GM19023 (cell line): ENCODE measurements around the gene AGAP1.
"Not testable (repeated sequence)": the region's sequence is repeated elsewhere in the genome, so short reads cannot be mapped to it uniquely, and the experiment has no call there.

ENCODE experiments used
- ATAC-seq: cut with Tn5 transposase; IDR thresholded peaks from one replicate; pipeline ENCODE4 v1.9.1; 2021; ENCODE audit warnings: mild to moderate bottlenecking, moderate library complexity; ENCODE audit not compliant: unreplicated experiment

AGAP1 gene

DNA sequence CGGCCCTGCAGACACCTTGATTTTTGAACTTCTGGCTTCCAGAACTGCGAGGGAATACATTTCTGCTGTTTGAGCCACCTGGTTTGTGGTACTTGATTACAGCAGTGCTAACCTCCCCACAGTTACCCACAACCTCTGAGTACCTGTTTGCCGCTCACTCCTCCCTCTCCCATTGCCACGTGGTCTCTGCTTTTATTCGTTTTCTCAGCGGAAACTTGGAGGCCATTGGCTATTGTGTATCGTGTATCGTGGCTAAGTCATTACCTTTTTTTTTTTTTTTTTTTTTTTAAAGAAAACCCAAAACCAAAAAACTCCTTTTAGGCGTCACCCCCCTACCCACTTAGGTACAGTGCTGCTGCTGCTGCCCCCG lies 90.8 kb downstream of the AGAP1 start:
- ATAC-seq, result no peak

DNA sequence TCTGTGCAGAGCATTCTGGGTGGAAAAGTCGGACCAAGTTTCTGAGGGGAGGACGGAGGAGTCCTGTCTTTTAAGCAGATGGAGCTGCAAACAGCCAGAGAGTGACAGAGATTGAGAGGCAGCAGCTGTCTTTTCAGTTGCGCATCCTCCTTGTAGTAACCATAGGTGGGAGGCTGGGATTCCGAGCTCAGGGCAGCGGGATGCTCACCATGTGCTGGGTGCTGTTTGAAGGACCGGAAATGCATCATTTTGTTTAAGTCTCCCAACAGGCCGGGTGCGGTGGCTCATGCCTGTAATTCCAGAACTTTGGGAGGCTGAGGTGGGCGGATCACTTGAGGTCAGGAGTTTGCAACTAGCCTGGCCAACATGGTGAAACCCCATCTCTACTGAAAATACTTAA lies 93.4 kb downstream of the AGAP1 start:
- ATAC-seq, result no peak

DNA sequence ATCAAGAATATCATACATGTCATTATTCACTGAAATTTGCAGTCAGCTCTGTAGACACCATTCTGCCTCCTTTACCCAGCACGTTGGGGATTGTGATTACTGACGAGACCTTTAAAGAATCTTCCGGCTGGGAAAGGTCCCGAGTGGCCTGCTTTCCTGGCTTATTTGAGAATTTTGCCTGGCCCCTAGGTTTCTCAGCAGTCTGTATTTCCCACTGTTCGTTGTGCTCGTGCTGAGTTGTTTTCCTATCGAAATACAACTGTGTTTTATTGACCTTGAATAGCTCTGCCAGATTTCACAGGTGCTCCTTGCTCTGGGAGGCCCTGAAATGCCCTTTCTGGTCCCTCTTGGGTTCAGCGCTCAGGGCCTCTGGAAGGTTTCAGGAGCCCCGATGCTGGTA lies 94.9 kb downstream of the AGAP1 start:
- ATAC-seq, result no peak

DNA sequence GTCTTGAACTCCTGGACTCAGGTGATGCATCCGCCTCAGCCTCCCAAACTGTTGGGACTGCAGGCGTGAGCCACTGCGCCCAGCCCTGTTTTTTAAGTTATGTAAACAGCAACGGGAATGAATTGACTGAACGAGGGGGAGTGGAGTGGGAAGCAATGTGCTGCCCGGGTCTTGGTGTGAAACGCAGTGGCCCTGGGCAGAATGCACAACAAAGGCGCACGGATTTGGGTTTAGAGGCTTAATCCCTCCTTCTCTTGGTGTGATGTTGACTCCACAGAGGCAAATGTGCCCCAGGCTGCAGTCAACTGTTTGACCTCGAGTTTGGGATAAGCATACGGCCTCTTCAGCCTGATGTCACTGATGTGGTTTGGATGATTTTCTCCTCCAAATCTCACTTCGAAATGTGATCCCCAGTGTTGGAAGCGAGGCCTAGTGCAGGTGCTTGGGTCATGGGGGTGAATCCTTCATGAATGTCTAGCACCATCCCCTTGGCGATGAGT lies 97.4 kb downstream of the AGAP1 start:
- no peak for ATAC-seq

DNA sequence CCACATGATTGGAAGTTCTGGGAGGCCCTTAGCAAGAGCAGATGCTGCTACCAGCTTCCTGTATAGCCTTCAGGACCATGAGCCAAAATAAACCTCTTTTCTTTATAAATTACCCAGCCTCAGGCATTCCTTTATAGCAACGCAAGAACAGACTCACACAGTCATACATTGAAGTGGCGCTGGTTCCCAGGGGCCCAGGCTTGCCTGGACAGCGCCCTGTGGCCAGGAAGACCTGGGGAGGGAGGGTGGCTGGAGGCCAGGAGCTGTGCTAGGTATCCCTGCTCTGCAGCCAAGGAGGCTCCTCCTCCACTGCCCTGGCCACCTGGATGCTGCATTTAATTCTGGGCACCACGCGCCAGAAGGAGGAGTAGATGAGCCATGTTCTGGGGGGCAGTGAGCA lies 98.1 kb downstream of the AGAP1 start:
- no peak for ATAC-seq

DNA sequence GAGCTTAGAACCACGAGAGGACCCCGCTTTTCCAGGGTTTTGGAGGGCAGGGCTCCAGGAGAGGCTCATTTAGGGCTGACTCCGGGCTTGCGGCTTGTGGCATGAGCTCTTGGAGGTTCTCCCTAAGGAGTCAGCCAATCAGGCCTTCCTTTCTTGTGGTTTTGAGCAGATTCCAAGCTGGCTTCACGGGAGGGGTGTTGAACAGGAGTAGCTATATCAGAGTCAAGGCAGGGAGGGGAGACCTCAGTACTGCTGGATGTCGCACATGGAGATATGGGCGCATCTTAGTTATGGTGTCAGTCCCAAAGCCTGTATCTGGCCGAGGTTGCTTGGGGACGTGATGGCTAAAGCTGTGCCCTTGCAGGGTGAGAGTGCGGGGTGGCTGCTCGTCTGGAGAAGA lies 98.6 kb downstream of the AGAP1 start:
- ATAC-seq, result no peak

DNA sequence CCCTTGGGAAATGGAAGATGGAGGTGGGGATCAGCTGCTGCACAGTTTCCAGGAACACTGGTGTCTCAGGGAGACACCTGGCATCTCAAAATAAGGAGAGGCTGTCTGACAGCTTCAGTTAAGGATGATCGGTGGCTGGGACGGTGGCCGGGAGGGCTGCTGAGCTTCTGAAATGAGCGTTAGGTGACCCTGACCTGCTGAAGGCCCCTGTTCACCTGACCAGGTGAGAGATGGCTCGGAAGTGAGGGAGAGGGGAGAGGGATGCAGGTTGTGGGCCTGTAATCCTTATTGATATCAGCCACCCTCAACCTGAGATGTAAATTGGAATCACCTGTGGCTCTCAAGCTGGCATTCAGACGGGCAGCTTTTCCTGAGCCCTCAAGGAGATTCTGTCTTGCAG lies 99.0 kb downstream of the AGAP1 start:
- ATAC-seq, result no peak

DNA sequence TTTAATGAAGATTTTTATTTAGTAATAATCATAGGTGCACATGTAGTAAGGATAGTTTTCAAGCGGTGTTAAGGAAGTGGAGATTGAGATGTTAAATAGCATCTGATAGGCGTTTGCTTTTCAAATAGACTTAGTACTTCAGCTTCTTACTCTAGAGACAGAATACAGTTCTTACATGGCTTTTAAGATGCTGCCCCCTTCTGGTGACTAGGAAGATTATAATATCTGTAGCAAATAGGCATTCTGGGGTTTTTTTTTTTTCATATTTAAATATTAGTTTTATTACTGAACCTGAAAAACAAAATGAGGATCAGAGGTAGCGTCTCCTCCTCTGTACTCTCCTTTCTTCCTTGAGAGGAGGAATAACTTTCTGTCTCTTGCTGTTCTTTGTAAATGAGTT lies 100.2 kb downstream of the AGAP1 start:
- ATAC-seq, result no peak

DNA sequence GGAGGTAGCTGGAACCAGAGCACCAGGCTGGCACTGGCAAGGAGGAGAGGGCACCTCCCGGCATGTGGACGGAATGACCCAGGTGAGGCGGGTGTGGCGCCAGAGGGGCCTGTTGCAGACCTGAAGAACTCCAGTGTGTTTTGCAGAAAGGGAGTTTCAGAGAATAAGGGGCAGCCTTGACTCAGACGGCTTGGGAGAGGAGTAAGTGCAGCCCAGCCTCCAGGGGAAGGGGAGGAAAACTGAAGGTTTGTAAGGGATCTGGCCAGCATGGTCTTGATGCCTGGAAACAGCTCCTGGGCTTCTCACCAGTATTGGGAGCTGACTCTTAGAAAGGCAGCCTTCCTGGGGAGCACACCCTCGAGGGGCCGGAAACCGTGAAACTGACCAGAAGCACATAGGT lies 101.1 kb downstream of the AGAP1 start:
- no peak for ATAC-seq

DNA sequence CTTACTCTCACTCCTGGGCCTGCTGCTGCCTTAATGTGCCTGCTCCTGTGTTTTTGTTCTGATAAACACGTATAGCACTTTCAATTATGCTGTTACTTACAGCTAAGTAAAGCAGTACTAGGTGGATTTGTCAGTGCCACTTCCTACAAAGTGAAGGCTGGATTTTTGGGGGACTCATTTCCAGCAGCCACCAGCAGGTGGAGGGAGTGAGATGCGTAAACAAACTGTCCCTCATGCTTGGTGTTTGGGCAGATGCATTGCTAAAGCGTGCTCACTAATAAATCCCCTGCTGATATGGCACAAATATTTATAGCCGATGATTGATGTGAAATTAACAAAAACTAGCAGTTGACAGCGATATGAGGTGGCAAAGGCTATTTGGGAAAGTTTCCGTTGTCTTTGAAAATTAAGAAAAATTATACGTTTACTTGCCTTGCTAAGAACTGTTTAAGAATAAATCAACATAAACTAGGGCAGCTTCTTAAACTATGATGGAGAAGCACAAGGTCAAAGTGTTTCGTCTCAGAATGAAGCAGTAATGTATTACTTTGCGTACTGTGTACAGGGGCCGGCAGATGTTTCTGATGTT lies 101.7 kb downstream of the AGAP1 start:
- no peak for ATAC-seq

DNA sequence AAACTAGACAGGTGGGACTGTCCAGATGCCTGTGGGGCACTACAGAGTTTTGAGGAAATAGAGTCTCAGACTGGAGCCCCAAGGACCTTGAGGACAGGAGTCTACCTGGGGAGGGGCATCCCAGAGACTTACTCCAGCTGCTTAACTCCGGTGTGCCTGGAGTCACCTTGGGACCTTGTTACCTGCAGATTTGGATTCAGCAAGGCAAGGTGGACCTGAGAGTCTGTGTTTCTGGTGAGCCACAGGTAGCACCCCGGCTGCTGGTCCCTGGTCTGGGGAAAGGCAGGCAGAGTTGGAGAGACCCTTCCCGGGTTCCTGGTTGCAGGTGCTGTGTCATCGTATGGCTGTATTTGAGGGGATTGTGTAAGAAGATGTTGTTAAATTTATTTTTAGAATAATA lies 102.4 kb downstream of the AGAP1 start:
- no peak for ATAC-seq

DNA sequence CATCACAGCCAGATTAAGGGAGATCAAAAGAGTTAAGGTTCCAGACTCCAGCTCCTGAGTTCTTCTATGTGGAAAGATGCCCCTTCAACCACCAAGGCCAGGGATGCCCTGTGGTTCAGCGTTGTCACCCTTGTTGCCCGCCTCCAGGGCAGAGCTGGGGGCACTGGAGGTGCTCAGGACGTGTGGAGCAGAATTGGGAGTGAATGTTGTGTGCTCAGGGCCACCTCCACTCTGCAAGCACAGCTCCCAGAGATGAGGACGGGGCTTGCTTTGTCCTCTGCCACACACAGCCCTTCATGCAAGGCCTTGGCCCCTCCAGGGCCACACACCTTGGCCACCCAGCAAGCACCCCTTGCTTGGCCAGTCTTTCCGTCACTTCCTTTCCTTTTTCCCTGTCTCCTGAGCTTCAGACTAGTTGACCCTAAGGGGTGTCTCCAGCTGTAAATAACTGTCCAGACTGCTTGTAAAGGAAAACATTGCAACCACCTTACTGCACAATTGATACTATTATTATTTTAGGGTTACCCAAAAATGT lies 103.3 kb downstream of the AGAP1 start:
- no peak for ATAC-seq

DNA sequence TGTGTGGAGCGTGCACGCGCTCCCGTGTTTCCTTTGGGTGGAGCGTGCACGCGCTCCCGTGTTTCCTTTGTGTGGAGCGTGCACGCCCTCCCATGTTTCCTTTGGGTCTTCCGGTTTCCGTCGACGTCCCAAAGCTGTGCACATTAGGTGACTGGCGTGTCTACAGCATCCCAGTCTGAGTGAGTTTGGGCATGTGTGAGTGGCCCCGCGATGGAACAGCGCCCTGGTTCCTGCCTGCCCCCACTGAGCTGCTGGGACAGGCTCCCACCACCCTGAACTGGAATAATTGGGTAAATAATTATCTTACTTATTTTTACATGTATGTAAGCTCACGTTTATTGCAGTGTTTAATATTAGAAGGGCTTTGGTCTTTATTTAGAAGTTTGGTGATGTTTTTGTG lies 104.2 kb downstream of the AGAP1 start:
- ATAC-seq, result no peak

DNA sequence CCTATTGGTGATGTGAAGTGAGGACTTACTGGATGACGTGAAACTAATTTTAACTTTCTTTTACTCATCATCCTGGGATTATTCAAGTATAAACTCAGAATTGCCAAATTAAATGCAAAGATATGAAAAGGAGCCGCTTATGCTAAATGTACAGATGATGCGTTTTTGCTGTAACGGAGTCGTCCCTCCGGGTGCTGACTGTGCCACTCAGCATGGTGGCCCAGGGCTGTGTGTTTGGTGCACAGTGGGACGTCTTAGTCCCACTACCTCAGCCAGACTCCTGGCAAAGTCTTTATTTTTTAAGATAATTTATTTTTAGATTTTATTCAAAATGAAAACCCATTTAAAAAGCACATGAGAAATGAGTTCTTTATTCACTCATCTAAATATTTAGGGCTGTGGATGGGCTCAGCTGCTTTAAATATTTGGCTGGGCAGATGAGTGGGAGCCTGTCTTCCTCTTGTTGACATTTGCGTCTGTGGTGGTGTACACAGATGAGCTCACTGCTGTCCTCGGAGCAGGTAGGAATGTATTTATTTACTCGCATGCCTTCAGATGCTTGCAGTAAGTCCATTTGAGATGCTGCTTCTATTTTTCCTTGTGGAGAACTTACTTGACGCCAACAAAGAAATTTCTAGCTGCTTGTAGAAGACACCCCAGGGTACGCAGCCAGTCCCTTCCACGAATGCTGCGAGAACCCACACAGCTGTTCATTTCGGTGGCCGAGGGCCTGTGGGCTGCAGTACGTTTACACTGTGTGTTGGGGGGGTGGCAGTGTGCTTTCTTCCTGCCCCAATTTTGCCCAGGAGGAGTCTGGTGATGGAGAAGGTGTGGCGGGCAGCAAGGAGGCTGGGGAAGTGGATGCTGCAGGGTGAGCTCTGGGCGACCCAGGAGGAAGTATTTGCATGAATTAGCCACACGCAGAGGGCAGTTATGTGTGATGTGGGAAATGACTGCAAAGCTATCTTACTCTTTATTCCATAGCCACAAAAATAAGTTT lies 105.0 kb downstream of the AGAP1 start:
- ATAC-seq, result no peak

DNA sequence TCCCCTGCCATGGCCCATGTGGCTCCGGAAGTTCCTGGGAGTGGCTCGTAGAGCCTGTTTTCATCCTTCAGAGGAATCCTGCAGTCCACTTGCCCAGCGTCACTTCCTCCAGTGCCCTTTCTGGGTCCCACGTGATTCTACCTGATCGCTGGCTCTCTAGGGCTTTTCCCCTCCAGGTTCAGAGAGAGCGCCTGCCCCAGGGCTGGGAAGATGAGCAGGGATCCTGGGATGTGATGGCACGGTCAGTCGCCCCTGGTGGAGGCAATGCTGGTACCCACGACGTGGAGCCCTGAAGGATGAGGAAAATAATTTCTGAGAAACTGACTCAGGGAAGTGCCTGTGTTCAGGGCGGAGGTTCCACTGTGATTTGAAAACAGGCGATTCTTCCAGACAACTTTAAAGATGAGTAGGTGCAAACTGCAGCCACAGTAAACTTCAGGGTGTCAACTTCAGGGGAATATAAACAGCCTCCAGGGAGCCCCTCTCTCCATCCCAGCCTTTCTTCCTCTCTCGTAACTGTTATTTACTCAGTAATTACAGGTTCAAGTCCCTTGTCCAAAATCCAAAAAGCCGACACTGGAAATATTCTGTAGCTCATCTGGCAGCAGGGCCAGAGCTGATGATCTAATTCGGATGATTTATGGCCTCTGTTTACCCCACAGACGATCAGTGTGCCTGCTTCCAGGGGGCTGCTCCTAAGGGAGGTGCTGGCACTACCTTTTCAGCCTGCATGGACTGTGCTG lies 105.9 kb downstream of the AGAP1 start:
- ATAC-seq, result no peak

DNA sequence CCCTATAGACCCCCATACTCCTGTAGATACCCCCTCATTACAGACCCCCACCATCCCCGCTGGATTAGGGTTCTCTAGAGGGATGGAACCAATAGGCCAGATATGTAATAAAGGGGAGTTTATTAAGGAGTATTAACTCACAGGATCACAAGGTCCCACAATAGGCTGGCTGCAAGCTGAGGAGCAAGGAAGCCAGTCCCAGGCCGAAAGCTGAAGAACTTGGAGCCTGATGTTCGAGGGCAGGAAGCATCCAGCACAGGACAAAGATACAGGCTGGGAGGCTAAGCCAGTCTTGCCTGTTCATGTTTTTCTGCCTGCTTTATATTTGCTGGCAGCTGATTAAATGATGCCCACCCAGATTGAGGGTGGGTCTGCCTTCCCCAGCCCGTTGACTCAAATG lies 106.6 kb downstream of the AGAP1 start:
- ATAC-seq, result no peak

DNA sequence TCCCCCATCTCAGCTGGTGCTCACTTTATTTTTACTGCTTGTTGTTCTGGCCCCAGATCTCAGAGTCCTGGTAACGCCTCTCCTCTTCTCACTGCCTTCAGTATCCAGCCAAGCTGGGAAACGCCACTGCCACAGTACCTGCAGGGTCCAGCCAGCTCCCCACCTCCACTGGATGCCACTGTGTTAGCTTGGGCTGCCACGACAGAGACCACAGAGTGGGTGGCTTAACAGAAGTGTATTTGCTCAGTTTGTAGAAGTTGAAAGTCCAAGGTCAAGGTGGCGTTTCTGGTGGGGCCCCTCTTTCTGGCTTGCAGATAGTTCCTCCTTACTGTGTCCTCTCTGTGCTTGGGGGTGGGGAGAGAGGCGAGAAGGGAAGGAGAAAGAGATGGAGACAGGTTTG lies 107.1 kb downstream of the AGAP1 start:
- no peak for ATAC-seq

DNA sequence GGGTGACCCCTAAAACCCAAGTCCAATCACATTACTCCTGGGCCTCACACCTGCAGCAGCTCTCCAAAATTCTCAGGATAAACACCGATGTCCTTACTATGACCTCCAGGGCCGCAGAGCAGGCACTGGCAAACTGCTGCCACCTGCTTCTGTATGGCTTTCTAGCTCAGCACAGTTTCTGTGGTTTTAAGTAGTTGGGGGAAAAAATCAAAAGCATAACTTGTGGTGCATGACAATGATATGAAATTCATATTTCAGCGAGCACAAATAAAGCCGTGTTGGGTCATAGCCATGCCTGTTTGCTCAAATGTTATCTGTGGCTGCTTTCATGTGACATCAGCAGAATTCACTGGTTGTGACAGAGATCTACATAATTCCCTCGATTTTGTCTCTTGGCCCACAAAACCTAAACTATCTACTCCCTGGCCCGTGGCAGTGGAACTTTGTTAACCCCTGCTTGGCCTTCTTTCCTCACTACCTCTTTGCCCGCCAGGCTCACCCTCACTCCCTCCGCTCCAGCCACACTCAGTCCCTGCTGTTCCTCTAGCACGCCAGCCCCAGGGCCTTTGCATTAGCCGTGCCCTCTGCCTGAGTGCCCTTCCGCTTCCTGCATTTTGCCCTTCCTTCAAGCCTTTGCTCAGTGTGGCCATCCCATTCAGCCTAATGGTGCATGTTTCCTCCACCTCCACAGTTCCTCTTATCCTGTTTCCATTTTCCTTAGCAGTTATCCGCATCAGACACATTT lies 108.3 kb downstream of the AGAP1 start:
- no peak for ATAC-seq

DNA sequence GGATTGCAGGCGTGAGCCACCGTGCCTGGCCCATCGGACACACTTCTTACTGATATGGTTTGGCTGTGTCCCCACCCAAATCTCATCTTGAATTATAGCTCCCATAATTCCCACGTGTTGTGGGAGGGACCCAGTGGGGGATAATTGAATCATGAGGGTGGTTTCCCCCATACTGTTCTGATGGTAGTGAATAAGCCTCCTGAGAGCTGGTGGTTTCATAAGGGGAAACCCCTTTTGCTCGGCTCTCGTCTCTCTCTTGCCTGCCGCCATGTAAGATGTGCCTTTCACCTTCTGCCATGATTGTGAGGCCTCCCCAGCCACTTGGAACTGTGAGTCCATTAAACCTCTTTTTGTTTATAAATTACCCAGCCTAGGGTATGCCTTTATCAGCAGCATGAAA lies 109.1 kb downstream of the AGAP1 start:
- not testable (repeated sequence) for ATAC-seq

DNA sequence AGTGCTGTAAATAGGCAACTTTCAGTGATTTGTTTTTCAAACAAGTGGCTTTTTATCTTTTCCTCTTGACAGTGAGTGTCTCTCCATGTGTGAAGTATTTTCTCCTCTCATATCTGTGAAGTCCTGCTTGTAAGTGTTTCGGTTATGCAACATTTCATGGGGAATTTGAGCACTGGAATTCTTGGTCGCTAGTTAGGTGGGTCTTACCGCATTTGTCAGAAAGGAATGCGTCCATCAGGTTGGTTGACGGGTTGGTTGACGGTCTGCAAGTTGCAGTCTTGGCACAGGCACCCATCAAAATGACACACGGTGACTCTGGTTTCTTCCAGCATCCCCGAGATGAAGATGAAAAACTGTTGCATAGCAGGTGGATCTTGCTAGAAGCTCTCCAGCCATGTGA lies 109.8 kb downstream of the AGAP1 start:
- ATAC-seq, result no peak
